ENCODE measurements around the gene KLK3. TPM values are rescaled to one million over a fixed set of nuclear protein-coding genes. Genes with fewer than 3 reads are reported as not detected.

The KLK3 gene
- total and polyA plus RNA-seq, 2 of the 4 experiments (the other 2 are of a cell fraction): not detected

GRCh38 chr19:50897612-50898011, 42.9 kb downstream of the KLK3 start:
- no peak overlapping the region for H3K4ac ChIP-seq (ENCODE audit: low read depth, low read length)
- ChIA-PET CTCF (no interaction called here), POLR2A (ENCODE audit: unreplicated experiment) (no interaction called here)
- dilution Hi-C loops (cut with HindIII; ENCODE audit: low sequenced_read_pairs, unreplicated experiment): no loop called here
- no peaks in the 10 kb centered on the region for H3K79me1 ChIP-seq (ENCODE audit: low read depth in 1 of 2, low read length in 2 of 2)
- H3K9me3 ChIP-seq (ENCODE audit: control insufficient read depth, insufficient read depth, low read length): no peaks in the 10 kb centered on the region
- no peak overlapping the region for H3K23ac ChIP-seq (ENCODE audit: low read depth, low read length)
- no peak overlapping the region for H3K14ac ChIP-seq (replicated peaks; ENCODE audit: low read depth, low read length)
- H3K27ac ChIP-seq (ENCODE audit: insufficient read depth, low read length): no peak overlapping the region
- in situ Hi-C loops (cut with MboI; ENCODE audit: low sequenced_read_pairs): no loop called here
- H3K4me3 ChIP-seq (ENCODE audit: insufficient read depth, low read depth, low read length): no peak overlapping the region
- H4K20me1 ChIP-seq (ENCODE audit: insufficient read depth, low read length): no peaks in the 10 kb centered on the region
- intact Hi-C loops (cut with micrococcal nuclease): no loop called here
- H2BK120ac ChIP-seq (ENCODE audit: low read depth, low read length): no peak overlapping the region
- no peak overlapping the region for H4K91ac ChIP-seq (ENCODE audit: insufficient read depth, low read depth, low read length)
- no peak overlapping the region for H2BK20ac ChIP-seq (ENCODE audit: low read depth, low read length)
- no TSS peak for BruUV-seq (replicated peaks)
- H3K9me1 ChIP-seq (ENCODE audit: insufficient read depth, low read length): no peaks in the 10 kb centered on the region
- no peak overlapping the region for H3K56ac ChIP-seq (ENCODE audit: extremely low read depth, insufficient read depth, low read length)
- no peak overlapping the region for H3K9ac ChIP-seq (ENCODE audit: low read depth, low read length)
- no peak overlapping the region for H4K8ac ChIP-seq (ENCODE audit: low read depth in 2 of 2, low read length in 2 of 2)
- no peak overlapping the region for H2AK9ac ChIP-seq (replicated peaks; ENCODE audit: low read depth, low read length, poor library complexity)
- WGBS, 2 experiments (ENCODE audit: extremely low coverage in 2 of 2, insufficient read length in 1 of 2): no CpG with 5 or more reads among the region's 3 CpGs
- no peak overlapping the region for H2AFZ ChIP-seq (replicated peaks; ENCODE audit: low read length, poor library complexity)
- no peaks in the 10 kb centered on the region for H3K27me3 ChIP-seq (ENCODE audit: control insufficient read depth, insufficient read depth, low read length)
- H2BK15ac ChIP-seq (ENCODE audit: low read depth, low read length): no peak overlapping the region
- no peak overlapping the region for H3K4me2 ChIP-seq (ENCODE audit: low read depth, low read length)
- no peak overlapping the region for H2AK5ac ChIP-seq (ENCODE audit: low read depth, low read length)
- H3K4me1 ChIP-seq (ENCODE audit: control insufficient read depth, insufficient read depth, low read length): no peaks in the 10 kb centered on the region
- H4K5ac ChIP-seq (ENCODE audit: low read depth, low read length): no peak overlapping the region
- H3K36me3 ChIP-seq (ENCODE audit: control insufficient read depth, insufficient read depth, low read length): no peaks in the 10 kb centered on the region
- no peak overlapping the region for H2BK5ac ChIP-seq (ENCODE audit: low read depth, low read length, poor library complexity, severe bottlenecking)
- no peak overlapping the region for H3K18ac ChIP-seq (ENCODE audit: low read depth, low read length)
- TF ChIP-seq POLR2A (IDR thresholded peaks at IDR 0.05; ENCODE audit: low read depth, low read length) (no peak), RAD21 (IDR thresholded peaks at IDR 0.05; ENCODE audit: low read length) (no peak), RCOR1 (IDR thresholded peaks at IDR 0.05; ENCODE audit: insufficient replicate concordance, low read length) (no peak), RFX5 (IDR thresholded peaks at IDR 0.05; ENCODE audit: low read depth, low read length) (no peak)
- TF ChIP-seq, protein P1, sequence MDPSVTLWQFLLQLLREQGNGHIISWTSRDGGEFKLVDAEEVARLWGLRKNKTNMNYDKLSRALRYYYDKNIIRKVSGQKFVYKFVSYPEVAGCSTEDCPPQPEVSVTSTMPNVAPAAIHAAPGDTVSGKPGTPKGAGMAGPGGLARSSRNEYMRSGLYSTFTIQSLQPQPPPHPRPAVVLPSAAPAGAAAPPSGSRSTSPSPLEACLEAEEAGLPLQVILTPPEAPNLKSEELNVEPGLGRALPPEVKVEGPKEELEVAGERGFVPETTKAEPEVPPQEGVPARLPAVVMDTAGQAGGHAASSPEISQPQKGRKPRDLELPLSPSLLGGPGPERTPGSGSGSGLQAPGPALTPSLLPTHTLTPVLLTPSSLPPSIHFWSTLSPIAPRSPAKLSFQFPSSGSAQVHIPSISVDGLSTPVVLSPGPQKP (IDR thresholded peaks at IDR 0.05; ENCODE audit: borderline replicate concordance, low read depth, low read length): no peak
- DNase-seq: no peak
- ATAC-seq (ENCODE audit: low read depth): no peak
